ENCODE data around the gene CFAP69.

DNA sequence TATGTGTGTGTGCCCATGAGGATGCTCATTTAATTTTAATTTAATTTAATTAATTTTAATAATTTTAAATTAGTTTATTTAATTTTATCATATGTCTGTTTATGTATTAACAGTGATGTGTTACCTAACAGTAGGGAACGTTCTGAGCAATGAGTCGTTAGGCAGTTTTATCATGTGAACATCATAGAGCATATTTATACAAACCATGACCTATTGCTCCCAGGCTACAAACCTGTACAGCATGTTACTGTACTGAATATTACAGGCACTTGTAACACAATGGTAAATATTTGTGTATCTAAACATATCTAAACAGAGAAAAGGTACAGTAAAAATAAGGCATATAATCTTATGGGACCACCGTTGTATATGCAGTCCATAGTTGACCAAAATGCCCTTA is 13.7 kb upstream of the CFAP69 start:
- TF ChIP-seq, protein P1, sequence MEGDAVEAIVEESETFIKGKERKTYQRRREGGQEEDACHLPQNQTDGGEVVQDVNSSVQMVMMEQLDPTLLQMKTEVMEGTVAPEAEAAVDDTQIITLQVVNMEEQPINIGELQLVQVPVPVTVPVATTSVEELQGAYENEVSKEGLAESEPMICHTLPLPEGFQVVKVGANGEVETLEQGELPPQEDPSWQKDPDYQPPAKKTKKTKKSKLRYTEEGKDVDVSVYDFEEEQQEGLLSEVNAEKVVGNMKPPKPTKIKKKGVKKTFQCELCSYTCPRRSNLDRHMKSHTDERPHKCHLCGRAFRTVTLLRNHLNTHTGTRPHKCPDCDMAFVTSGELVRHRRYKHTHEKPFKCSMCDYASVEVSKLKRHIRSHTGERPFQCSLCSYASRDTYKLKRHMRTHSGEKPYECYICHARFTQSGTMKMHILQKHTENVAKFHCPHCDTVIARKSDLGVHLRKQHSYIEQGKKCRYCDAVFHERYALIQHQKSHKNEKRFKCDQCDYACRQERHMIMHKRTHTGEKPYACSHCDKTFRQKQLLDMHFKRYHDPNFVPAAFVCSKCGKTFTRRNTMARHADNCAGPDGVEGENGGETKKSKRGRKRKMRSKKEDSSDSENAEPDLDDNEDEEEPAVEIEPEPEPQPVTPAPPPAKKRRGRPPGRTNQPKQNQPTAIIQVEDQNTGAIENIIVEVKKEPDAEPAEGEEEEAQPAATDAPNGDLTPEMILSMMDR (conservative IDR thresholded peaks at IDR 0.05; ENCODE audit: low read depth in 2 of 2): no peak
- TF ChIP-seq POLR2AphosphoS5 (IDR thresholded peaks at IDR 0.05; ENCODE audit: low read depth) (no peak), EZH2 (IDR thresholded peaks at IDR 0.05; ENCODE audit: low read depth, unreplicated experiment) (no peak)
- TF ChIP-seq, protein P2, sequence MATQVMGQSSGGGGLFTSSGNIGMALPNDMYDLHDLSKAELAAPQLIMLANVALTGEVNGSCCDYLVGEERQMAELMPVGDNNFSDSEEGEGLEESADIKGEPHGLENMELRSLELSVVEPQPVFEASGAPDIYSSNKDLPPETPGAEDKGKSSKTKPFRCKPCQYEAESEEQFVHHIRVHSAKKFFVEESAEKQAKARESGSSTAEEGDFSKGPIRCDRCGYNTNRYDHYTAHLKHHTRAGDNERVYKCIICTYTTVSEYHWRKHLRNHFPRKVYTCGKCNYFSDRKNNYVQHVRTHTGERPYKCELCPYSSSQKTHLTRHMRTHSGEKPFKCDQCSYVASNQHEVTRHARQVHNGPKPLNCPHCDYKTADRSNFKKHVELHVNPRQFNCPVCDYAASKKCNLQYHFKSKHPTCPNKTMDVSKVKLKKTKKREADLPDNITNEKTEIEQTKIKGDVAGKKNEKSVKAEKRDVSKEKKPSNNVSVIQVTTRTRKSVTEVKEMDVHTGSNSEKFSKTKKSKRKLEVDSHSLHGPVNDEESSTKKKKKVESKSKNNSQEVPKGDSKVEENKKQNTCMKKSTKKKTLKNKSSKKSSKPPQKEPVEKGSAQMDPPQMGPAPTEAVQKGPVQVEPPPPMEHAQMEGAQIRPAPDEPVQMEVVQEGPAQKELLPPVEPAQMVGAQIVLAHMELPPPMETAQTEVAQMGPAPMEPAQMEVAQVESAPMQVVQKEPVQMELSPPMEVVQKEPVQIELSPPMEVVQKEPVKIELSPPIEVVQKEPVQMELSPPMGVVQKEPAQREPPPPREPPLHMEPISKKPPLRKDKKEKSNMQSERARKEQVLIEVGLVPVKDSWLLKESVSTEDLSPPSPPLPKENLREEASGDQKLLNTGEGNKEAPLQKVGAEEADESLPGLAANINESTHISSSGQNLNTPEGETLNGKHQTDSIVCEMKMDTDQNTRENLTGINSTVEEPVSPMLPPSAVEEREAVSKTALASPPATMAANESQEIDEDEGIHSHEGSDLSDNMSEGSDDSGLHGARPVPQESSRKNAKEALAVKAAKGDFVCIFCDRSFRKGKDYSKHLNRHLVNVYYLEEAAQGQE (IDR thresholded peaks at IDR 0.05; ENCODE audit: unreplicated experiment): no peak
- TF ChIP-seq, protein P3, sequence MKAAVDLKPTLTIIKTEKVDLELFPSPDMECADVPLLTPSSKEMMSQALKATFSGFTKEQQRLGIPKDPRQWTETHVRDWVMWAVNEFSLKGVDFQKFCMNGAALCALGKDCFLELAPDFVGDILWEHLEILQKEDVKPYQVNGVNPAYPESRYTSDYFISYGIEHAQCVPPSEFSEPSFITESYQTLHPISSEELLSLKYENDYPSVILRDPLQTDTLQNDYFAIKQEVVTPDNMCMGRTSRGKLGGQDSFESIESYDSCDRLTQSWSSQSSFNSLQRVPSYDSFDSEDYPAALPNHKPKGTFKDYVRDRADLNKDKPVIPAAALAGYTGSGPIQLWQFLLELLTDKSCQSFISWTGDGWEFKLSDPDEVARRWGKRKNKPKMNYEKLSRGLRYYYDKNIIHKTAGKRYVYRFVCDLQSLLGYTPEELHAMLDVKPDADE (IDR thresholded peaks at IDR 0.05): no peak

All from GM23338 (cell line).